GM21825 (cell line): Measurements from ENCODE around the gene RAPGEF2.
A peak's percentile ranks its signal among the peaks of the same experiment; 100 is the strongest.
"Not testable (repeated sequence)": the region's sequence is repeated elsewhere in the genome, so short reads cannot be mapped to it uniquely, and the experiment has no call there.

Source experiments
- ATAC-seq: cut with Tn5 transposase; IDR thresholded peaks from one replicate; pipeline ENCODE4 v1.9.1; 2021; ENCODE audit warnings: mild to moderate bottlenecking, moderate library complexity; ENCODE audit not compliant: unreplicated experiment

The RAPGEF2 gene

DNA sequence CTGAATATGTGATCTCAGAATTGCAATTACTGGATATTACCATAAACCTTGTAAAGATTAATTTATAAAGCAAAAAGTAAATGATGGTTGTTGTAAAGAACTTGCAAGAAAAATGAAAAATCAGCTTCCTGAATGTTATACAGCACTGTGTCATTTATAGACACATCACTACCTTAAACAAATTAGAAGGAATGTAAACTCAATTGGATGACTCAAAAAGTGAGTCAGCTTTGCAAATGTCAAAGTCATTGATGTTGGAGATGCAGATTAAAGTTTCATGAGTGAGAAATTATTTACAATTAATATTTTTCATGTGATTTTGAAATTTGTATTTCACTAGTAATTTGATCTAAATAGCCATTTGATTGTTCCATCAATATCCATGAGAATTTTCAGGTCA lies 193.2 kb downstream of the RAPGEF2 start:
- no peak for ATAC-seq

DNA sequence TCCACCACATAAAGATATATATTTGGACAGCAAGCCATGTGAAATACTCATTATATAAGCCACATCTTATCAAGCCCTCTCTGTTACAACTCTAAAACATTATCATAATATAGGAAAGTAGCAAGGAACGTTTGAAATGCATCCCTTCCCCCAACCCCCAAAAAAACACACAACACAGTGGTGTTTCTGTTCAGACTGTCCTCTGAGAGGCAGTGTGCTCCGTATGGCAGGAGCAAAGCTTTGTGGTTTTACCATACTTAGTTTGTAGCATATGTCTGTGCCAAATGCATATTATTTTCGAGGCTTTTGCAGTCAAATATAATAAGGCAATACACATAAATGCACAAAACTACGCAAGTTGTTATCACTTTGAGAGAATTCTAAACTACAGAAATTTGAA lies 194.2 kb downstream of the RAPGEF2 start:
- ATAC-seq = no peak

DNA sequence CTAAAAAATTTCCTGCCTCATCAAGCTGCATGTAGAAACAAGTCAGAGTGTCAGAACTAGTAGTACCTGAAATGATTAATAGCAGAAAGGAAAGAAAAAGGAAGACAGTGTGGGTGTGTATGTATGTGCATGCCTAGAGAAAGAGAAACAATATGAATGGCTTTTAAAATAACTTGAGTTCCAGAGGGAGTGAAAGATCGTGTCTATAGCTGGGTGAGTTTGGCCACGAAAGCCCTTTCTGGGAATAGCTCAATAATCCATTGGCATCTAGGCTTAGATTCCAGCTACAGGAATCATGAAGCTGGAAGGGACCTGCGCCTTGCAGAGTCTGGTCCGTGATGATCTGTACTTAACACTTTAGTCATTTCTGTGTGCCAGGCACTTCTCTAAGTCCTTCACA lies 195.6 kb downstream of the RAPGEF2 start:
- peak; percentile 51 for ATAC-seq

DNA sequence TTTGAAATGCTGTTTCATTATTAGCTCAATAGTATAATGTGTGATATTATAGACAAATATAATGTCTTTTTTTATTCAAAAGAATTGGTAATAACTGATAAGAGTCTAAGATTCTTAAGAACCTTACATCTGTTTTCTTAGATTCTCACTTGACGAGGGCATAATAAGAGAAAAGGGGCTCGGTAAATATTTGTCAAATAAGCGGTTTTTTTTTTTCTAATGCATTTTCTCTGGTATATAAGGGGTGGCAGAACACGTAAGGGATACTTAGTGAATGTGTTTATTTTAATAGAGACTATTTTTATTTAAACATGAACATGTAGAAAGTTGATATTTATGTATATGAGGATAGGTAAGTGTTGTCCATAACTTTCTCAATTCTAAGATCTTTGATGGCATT lies 200.6 kb downstream of the RAPGEF2 start:
- ATAC-seq = no peak

DNA sequence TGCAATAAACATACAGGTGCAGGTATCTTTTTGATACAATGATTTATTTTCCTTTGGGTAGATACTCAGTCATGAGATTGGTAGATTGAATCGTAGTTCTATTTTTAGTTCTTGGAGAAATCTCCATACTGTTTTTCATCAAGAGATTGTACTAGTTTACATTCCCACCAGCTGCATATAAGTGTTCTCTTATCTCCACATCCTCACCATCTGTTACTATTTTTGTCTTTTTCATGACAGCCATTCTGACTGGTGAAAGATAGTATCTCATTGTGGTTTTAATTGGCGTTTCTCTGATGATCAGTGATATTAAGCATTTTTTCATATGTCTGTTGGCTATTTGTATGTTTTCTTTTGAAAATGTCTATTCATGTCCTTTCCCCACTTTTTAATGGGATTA lies 202.2 kb downstream of the RAPGEF2 start:
- ATAC-seq = no peak

DNA sequence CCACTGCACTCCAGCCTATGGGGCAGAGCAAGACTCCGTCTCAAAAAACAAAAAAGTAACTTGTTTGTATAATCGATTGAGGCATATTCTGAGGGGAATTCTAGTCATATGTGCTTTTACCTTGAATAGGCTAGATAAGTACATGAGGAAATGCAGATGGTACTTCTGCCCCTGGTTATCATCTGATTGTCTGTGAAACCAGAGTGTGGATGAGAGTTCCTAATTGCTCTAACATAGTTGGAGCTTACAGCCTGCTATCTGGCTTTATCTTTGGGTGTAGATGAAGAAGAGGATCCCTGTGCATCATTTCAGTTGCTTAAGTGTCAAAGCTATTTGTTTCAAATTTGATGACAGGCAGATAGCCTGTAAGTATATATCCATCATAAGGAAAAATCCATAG lies 205.1 kb downstream of the RAPGEF2 start:
- ATAC-seq = no peak

DNA sequence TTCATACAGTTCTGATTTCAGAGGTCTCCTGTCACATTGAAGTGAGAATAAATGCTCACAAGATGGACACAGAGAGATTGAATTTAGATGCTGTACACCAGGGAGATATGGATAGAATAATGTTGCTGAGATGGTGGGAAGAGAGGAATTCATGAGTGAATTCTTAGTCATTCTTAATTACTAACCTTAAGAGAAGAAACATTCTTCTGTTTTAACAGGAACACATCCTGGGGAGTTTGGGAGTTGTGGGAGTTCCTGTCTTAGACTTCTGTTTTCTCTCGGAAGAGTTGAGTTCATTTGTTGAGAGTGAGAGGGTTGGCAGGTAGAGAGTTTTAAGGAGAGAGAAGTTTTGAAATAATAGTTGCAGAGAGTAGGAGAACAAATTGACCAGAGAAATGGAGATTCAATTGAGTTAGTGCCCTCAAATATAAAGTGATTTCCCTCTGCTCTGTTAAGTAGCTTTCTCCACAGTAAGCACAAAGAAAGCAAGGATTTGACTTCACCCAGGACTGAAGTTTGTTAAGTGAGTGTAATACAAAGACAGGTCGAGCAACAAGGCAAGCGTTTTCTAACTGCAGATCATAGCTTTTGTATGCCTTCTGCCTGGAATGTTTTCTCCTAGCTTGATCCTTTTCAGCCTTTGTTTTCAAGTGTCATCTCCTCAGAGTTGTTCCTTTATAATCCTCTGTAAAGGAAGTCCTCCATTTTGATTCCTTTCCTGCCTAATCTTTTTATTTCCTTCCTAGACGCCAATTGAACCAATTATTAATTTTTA lies 205.9 kb downstream of the RAPGEF2 start:
- ATAC-seq = no peak

DNA sequence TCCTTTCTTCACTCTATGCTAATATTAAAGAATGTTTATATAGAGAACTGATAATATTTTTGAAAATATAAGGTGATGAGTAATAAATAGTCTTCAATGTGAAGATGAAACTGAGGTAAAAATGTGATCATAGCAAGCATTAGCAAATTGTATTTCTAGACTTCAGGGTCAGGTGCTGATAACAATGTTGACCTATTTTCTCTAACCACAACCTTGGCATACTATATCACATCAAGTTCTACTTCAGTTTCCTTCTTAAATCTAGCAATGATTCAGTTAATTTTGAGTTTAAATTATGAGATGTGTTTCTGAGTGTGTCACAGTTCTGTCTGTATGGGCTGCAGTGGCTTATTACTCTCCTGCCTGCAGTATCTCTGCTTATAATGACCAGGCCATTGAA lies 209.4 kb downstream of the RAPGEF2 start:
- no peak for ATAC-seq

DNA sequence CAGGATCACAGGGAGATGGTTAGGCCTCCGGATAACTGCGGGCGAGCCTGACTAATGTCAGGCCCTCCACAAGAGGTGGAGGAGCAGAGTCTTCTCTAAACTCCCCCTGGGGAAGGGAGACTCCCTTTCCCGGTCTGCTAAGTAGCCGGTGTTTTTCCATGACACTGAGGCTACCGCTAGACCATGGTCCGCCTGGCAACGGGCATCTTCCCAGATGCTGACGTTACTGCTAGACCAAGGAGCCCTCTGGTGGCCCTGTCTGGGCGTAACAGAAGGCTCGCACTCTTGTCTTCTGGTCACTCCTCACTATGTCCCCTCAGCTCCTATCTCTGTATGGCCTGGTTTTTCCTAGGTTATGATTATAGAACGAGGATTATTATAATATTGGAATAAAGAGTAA lies 213.0 kb downstream of the RAPGEF2 start:
- ATAC-seq = not testable (repeated sequence)

DNA sequence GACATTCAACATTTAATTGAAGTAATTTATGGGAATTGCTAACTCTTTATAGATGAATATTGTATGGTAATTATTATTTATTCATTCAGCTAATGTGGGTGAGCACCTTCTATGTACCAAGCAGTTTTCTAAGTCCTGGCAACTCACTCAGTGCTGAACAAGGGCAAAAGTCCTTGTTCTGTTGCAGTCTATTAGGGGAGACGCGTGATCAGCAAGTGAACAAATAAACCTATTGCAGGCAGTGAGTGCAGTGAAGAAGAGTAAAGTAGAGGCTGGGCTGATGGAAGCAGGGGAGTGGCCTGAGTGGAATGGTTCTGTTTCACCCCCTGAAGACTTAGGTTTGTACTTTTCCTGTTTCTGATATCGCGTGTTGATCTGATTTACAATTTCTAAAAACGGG lies 214.3 kb downstream of the RAPGEF2 start:
- no peak for ATAC-seq

DNA sequence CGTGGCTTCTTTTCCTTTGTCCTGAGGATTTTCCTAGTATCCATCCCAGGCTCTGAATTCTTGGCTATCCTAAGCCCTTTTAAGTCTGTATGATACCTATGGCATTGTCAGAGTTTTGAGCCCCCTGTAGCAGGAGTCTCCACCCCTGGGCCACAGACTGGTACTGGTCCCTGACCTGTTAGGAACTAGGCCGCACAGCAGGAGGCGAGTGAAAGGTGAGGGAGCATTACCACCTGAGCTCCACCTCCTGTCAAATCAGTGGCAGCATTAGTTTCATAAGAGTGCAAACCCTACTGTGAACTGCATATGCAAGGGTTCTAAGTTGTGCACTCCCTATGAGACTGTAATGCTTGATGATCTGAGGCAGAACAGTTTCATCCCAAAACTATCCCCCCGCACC lies 216.1 kb downstream of the RAPGEF2 start:
- no peak for ATAC-seq

DNA sequence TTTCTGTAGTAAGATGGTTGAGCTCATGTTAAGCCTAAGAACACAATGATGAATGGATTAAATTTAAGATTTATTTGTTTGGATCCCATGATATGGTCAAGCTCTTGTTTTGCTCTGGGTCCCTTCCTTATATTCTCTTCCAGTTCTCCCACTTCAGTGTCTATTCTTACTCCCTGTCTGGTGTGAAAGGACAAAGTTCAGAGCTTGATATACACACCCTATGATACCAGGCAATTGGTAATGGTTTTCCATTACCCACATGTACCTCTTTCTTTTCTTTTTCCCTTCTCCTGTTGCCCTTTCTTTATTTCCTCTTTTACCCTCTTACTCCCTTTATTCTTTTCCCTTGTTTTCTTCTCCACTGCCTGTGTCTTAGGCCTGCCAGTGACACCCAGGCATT lies 223.6 kb downstream of the RAPGEF2 start:
- no peak for ATAC-seq

DNA sequence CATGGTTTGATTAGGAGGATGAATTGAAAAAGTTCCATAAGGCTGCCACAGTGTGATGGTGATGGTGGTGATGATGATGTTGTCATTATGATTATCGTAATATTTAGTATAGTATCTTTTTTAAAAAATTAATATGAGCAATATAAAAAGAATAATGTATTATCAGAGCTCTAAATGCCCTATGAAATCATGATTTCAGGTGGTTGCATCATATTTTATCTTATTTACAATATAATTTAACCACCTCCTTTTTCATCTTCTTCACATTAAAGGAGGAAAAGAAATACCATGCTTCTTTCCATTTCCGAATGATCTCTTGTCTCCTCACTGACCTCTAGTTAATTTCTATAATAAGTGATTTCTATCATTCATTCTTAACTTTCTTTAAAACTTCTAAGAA lies 225.9 kb downstream of the RAPGEF2 start:
- no peak for ATAC-seq

DNA sequence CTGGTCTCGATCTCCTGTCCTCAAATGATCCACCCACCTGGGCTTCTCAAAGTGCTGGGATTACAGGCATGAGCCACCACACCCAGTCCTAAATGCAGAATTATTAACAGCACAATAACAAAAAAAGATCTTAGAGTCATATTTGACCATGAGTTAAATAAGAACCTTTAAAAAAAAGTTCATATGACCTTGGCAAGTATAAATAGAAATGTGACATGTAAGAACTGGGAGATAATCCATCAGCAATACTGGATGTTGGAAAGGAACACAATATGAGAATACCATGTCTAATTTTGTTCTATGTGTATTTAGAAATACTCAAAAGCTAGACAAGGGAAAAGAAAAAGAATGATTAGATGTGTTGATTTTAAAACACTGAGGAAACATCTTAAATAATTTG lies 231.6 kb downstream of the RAPGEF2 start:
- ATAC-seq = no peak

DNA sequence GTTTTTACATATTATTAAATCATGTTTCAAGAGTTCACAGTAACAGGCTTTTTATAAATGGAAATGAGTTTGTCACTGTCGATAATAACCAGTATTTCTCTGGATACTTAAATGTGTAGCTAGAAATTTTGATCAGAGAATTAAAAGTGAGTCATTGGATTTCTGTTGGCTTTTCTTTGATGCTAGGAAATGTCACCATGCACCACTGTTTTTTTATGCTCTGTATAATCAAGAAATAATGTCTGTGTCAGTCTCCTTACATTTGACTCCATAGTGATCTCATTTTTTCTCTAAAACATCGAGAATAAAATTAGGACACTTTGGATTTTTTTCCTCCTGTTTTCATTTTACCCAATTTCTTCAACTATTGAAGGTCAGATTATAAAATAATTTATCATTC lies 234.2 kb downstream of the RAPGEF2 start:
- ATAC-seq = no peak

DNA sequence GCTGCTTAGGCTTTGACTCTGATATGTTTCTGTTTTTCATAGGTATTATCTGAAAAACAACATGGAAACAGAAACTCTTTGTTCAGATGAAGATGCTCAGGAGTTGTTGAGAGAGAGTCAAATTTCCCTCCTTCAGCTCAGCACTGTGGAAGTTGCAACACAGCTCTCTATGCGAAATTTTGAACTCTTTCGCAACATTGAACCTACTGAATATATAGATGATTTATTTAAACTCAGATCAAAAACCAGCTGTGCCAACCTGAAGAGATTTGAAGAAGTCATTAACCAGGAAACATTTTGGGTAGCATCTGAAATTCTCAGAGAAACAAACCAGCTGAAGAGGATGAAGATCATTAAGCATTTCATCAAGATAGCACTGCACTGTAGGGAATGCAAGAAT lies 238.6 kb downstream of the RAPGEF2 start:
- no peak for ATAC-seq

DNA sequence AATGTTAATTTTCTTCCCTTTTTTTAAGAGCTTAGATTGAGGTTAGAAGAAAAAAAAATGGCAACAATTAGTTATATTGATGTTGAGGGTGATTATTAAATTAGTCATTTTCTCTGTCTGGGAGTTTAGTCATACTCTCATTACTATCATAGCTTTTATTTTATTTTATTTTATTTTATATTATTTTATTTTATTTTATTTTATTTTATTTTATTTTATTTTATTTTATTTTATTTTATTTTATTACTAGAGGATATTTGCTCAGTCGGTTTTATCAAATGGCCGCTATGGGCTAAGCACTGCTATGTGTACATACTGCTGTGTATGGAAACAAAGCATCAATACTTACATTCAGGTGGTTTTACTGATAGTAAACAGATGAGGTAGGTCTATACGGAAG lies 239.5 kb downstream of the RAPGEF2 start:
- no peak for ATAC-seq

DNA sequence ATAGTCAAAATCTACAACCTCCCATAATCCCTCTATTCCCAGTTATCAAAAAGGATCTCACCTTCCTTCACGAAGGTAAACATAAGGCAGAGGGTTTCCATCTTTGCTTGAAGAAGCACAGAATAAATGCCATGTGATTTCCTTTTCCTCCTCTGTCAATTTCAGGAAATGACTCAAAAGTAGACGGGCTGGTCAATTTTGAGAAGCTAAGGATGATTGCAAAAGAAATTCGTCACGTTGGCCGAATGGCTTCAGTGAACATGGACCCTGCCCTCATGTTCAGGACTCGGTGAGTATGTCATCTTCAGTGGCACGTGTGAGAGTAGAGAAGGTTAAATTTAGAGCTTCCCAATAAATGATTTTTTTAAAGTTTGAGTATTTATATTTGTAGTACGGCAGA lies 240.2 kb downstream of the RAPGEF2 start:
- ATAC-seq = no peak

DNA sequence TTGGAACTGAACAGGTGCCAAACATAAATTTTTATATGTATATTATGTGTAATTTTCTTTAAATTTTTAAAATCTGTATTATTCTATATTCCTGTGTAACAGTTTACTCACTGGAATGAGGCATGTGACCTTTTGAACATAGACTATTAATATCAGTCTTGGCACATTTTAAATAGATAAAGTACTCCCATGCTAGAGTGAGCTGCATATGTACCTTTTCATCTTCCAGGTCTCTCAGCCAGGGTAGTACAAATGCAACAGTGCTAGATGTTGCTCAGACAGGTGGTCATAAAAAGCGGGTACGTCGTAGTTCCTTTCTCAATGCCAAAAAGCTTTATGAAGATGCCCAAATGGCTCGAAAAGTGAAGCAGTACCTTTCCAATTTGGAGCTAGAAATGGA lies 242.0 kb downstream of the RAPGEF2 start:
- ATAC-seq = no peak

DNA sequence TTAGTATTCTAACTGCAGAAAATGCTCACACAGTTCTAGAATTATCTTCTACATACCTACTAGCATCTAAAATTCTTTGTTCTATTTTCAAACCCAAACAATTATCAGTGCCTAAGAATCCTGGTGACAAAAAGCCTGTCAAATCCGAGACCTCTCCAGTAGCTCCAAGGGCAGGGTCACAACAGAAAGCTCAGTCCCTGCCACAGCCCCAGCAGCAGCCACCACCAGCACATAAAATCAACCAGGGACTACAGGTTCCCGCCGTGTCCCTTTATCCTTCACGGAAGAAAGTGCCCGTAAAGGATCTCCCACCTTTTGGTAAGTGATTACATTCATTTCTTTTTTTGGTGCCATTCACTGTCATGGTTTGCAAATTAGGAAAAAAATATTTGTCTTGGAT lies 243.8 kb downstream of the RAPGEF2 start:
- ATAC-seq = no peak

DNA sequence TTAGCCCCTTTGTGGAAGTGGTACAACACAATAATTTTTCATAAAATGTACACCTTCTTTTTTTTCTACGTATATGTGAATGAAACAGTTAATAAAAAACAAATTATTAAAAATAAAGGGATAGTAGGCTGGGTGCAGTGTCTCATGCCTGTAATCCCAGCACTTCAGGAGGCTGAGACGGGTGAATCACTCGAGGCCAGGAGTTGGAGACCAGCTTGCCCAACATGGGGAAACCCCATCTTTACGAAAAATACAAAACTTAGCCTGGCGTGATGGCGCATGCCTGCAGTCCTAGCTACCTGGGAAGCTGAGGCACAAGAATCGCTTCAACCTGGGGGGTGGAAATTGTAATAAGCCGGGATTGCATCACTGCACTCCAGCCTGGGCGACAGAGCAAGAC lies 244.9 kb downstream of the RAPGEF2 start:
- no peak for ATAC-seq

DNA sequence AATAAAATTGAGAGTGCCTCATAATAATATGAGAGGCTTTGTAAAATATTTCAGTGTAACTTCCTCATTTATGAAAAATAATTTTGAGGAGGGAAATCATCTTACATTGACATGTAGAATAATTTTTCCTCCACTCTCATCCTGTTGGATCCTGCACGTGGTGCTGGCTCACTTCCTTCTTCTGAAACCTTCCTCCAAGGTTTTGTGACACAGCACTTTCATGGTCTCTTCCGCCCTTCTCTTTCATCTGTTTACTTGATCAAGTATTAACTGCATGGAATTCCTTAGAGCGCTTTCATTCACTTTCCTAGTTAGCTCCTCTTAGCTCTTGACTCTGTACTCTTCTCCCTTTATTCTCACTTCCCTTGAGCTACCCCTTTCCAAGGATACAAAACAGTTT lies 246.5 kb downstream of the RAPGEF2 start:
- no peak for ATAC-seq

DNA sequence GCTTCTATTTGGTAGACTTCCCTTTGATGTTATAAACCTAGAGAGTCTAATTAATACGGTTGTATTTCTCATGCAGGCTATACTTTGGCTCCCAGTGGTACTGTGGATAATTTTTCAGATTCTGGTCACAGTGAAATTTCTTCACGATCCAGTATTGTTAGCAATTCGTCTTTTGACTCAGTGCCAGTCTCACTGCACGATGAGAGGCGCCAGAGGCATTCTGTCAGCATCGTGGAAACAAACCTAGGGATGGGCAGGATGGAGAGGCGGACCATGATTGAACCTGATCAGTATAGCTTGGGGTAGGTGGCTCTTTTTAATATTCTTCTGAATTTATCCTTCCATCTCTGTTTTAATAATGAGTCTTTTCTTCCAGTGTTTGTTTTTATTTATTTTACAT lies 249.7 kb downstream of the RAPGEF2 start:
- ATAC-seq = no peak
